HEK293 (cell line): Measurements from ENCODE around the gene LAMTOR1.
A peak's percentile ranks its signal among the peaks of the same experiment; 100 is the strongest.

Experiments used
- CTCF ChIA-PET: fragments of 350-600 bp; formaldehyde crosslinking; extraction: SDS; loops from one replicate; lab custom pipeline; 2021; ENCODE audit warnings: antibody characterized with exemption; lab: Yijun Ruan, JAX
- POLR2A ChIA-PET: fragments of 300-600 bp; formaldehyde crosslinking; extraction: SDS; loops from one replicate; lab custom pipeline; 2020; ENCODE audit warnings: antibody characterized with exemption, inconsistent platforms; lab: Yijun Ruan, JAX
- H3K27ac ChIP-seq: fragments of 200-500 bp; sonication (Bioruptor generic); 2 replicates; pipeline ENCODE4 v1.5.1; 2014; ENCODE audit warnings: low read depth, low read length, control low read depth, inconsistent platforms; ENCODE audit errors: extremely low read depth
- H3K36me3 ChIP-seq, 2 experiments: fragments of 200-500 bp in 1 of 2; sonication (Bioruptor generic) in 1 of 2; 1 replicate in 1 of 2; 2 replicates in 1 of 2; pipeline ENCODE4 v1.5.1; 2014 to 2017; ENCODE audit warnings: inconsistent platforms in 2 of 2, low read length in 2 of 2; ENCODE audit not compliant: control insufficient read depth in 2 of 2, insufficient read depth in 1 of 2
- H3K4me1 ChIP-seq: fragments of 200-500 bp; sonication (Bioruptor generic); 2 replicates; pipeline ENCODE4 v1.5.1; 2014; ENCODE audit warnings: mild to moderate bottlenecking, low read length, inconsistent platforms; ENCODE audit not compliant: control insufficient read depth, insufficient read depth
- H3K4me3 ChIP-seq: 2 replicates; pipeline ENCODE4 v1.5.1; 2011; ENCODE audit warnings: low read depth, mild to moderate bottlenecking, control low read depth, low read length, moderate library complexity
- H3K9me3 ChIP-seq: fragments of 200-500 bp; sonication (Bioruptor generic); 2 replicates; pipeline ENCODE4 v1.5.1; 2014; ENCODE audit warnings: low read depth, low read length, inconsistent platforms; ENCODE audit not compliant: control insufficient read depth, insufficient read depth
- KLF10 ChIP-seq: fragments of 450-650 bp; IDR thresholded peaks from 2 replicates; pipeline ENCODE4 v1.5.1; 2018; ENCODE audit warnings: missing biosample characterization, mild to moderate bottlenecking, missing genetic modification characterization
- KLF7 ChIP-seq: fragments of 450-650 bp; formaldehyde crosslinking; IDR thresholded peaks from 2 replicates; pipeline ENCODE4 v1.5.1; 2016; ENCODE audit warnings: missing biosample characterization, missing genetic modification characterization, borderline replicate concordance
- MZF1 ChIP-seq: fragments of 450-650 bp; formaldehyde crosslinking; IDR thresholded peaks from 2 replicates; pipeline ENCODE4 v1.5.1; 2017; ENCODE audit warnings: missing biosample characterization, missing genetic modification characterization, borderline replicate concordance
- SP7 ChIP-seq: fragments of 450-650 bp; formaldehyde crosslinking; IDR thresholded peaks from 2 replicates; pipeline ENCODE4 v1.5.1; 2016; ENCODE audit warnings: missing biosample characterization, missing genetic modification characterization
- YY2 ChIP-seq: fragments of 450-650 bp; formaldehyde crosslinking; IDR thresholded peaks from 2 replicates; pipeline ENCODE4 v1.5.1; 2016; ENCODE audit warnings: missing biosample characterization, missing genetic modification characterization
- ZBTB21 ChIP-seq: fragments of 450-650 bp; formaldehyde crosslinking; IDR thresholded peaks from 2 replicates; pipeline ENCODE4 v1.5.1; 2017; ENCODE audit warnings: missing biosample characterization, missing genetic modification characterization
- ZBTB44 ChIP-seq: fragments of 450-650 bp; IDR thresholded peaks from 2 replicates; pipeline ENCODE4 v1.5.1; 2018; ENCODE audit warnings: missing biosample characterization, mild to moderate bottlenecking, missing genetic modification characterization
- ZNF121 ChIP-seq: fragments of 450-650 bp; formaldehyde crosslinking; IDR thresholded peaks from 2 replicates; pipeline ENCODE4 v1.5.1; 2016; ENCODE audit warnings: missing biosample characterization, missing genetic modification characterization
- ZNF146 ChIP-seq: fragments of 450-650 bp; formaldehyde crosslinking; IDR thresholded peaks from 2 replicates; pipeline ENCODE4 v1.5.1; 2016; ENCODE audit warnings: missing biosample characterization, missing genetic modification characterization
- ZNF155 ChIP-seq: fragments of 450-650 bp; formaldehyde crosslinking; IDR thresholded peaks from 2 replicates; pipeline ENCODE4 v1.5.1; 2016; ENCODE audit warnings: missing biosample characterization, missing genetic modification characterization
- ZNF292 ChIP-seq: fragments of 450-650 bp; formaldehyde crosslinking; IDR thresholded peaks from 2 replicates; pipeline ENCODE4 v1.5.1; 2016; ENCODE audit warnings: low read depth, missing biosample characterization, missing genetic modification characterization, borderline replicate concordance
- ZNF302 ChIP-seq: fragments of 450-650 bp; formaldehyde crosslinking; IDR thresholded peaks from 2 replicates; pipeline ENCODE4 v1.5.1; 2016; ENCODE audit warnings: missing biosample characterization, missing genetic modification characterization, low read depth
- ZNF324 ChIP-seq: fragments of 450-650 bp; formaldehyde crosslinking; IDR thresholded peaks from 2 replicates; pipeline ENCODE4 v1.5.1; 2016; ENCODE audit warnings: missing biosample characterization, missing genetic modification characterization
- ZNF354C ChIP-seq: fragments of 450-650 bp; formaldehyde crosslinking; IDR thresholded peaks from 2 replicates; pipeline ENCODE4 v1.5.1; 2016; ENCODE audit warnings: missing biosample characterization, missing genetic modification characterization, low read depth, borderline replicate concordance
- ZNF510 ChIP-seq: fragments of 450-650 bp; formaldehyde crosslinking; IDR thresholded peaks from 2 replicates; pipeline ENCODE4 v1.5.1; 2018; ENCODE audit warnings: mild to moderate bottlenecking, missing genetic modification characterization, missing biosample characterization; ENCODE audit not compliant: insufficient replicate concordance
- ZNF610 ChIP-seq: fragments of 450-650 bp; formaldehyde crosslinking; IDR thresholded peaks from 2 replicates; pipeline ENCODE4 v1.5.1; 2016; ENCODE audit warnings: missing biosample characterization, missing genetic modification characterization, borderline replicate concordance
- ZNF626 ChIP-seq: fragments of 450-650 bp; sonication (Bioruptor Pico); formaldehyde crosslinking; IDR thresholded peaks from 2 replicates; pipeline ENCODE4 v1.5.1; 2018; ENCODE audit warnings: missing biosample characterization, missing genetic modification characterization, inconsistent platforms
- ZNF664 ChIP-seq: fragments of 450-650 bp; formaldehyde crosslinking; IDR thresholded peaks from 2 replicates; pipeline ENCODE4 v1.5.1; 2016; ENCODE audit warnings: missing biosample characterization, missing genetic modification characterization
- ZNF830 ChIP-seq: fragments of 450-650 bp; IDR thresholded peaks from 2 replicates; pipeline ENCODE4 v1.5.0; 2018; ENCODE audit warnings: missing biosample characterization, missing genetic modification characterization, low read depth, mild to moderate bottlenecking, moderate library complexity
- ZSCAN30 ChIP-seq: fragments of 450-650 bp; IDR thresholded peaks from 2 replicates; pipeline ENCODE4 v1.5.1; 2018; ENCODE audit warnings: missing biosample characterization, mild to moderate bottlenecking, missing genetic modification characterization, moderate library complexity
- TF ChIP-seq, protein P1 (sequence below): fragments of 450-650 bp; formaldehyde crosslinking; IDR thresholded peaks from 2 replicates; pipeline ENCODE4 v1.5.1; 2016; ENCODE audit warnings: missing biosample characterization, missing genetic modification characterization
- TF ChIP-seq, protein P2 (sequence below): sonication (generic); formaldehyde crosslinking; IDR thresholded peaks from 2 replicates; pipeline ENCODE4 v1.8.1; 2022; ENCODE audit warnings: mild to moderate bottlenecking, moderate library complexity, missing genetic modification reagents

The LAMTOR1 gene

DNA sequence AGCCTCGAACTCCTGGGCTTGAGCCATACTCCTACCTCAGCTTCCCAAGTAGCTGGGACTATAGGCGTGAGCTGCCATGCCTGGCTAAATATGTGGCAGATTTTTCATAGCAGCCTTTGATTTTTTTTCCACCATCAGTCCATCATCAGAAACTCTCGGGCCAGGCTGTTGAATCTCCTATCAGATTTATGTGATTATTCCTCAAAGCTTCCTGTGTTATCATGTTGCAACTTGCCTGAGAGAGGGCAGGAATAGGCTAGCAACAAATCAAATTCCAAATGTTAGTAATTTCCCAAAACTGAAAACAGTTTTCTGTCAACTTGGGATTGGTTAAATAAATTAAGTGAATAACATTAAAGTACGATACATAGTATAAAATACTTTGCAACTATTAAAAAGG is 19.0 kb downstream of the LAMTOR1 start:
- CTCF ChIA-PET: interaction anchor here (0.6 to 4.7 kb wide), 4 partner anchors 10 to 352 kb away, joined by 3 to 60 read pairs (median 3); no protein-coding TSS in a partner anchor

GRCh38 chr11:72083414-72083813 is 19.7 kb downstream of the LAMTOR1 start:
- CTCF ChIA-PET: interaction anchor here (0.8 to 4.7 kb wide), 3 partner anchors 9 to 348 kb away, joined by 3 to 60 read pairs (median 3); no protein-coding TSS in a partner anchor
- TF ChIP-seq, protein P1, sequence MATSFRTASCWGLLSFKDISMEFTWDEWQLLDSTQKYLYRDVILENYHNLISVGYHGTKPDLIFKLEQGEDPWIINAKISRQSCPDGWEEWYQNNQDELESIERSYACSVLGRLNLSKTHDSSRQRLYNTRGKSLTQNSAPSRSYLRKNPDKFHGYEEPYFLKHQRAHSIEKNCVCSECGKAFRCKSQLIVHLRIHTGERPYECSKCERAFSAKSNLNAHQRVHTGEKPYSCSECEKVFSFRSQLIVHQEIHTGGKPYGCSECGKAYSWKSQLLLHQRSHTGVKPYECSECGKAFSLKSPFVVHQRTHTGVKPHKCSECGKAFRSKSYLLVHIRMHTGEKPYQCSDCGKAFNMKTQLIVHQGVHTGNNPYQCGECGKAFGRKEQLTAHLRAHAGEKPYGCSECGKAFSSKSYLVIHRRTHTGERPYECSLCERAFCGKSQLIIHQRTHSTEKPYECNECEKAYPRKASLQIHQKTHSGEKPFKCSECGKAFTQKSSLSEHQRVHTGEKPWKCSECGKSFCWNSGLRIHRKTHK (tag by site-specific recombination): no peak
- TF ChIP-seq ZNF610 (tag by site-specific recombination): no peak
- TF ChIP-seq ZNF121 (tag by site-specific recombination): no peak
- TF ChIP-seq SP7 (tag by site-specific recombination): peak; percentile 95
- no peak for TF ChIP-seq ZNF146
- TF ChIP-seq ZNF830 (tag by site-specific recombination): no peak
- no peak for TF ChIP-seq YY2 (tag by site-specific recombination)
- no peak for TF ChIP-seq ZBTB21 (tag by site-specific recombination)
- TF ChIP-seq ZNF626: no peak
- no peak for TF ChIP-seq ZSCAN30 (tag by site-specific recombination)
- no peak for TF ChIP-seq MZF1 (tag by site-specific recombination)
- TF ChIP-seq ZNF664: peak; percentile 83
- no peak overlapping the region for H3K27ac ChIP-seq
- POLR2A ChIA-PET: no interaction called here
- peaks cover 0 to 9% of the 10 kb centered on the region in 2 experiments; a peak in 1 of 3 replicates for H3K36me3 ChIP-seq
- no peak overlapping the region for H3K4me3 ChIP-seq
- H3K9me3 ChIP-seq: no peaks in the 10 kb centered on the region
- no peaks in the 10 kb centered on the region for H3K4me1 ChIP-seq

More for the DNA sequence above, 19.0 kb downstream of the LAMTOR1 start:
- Histone ChIP-seq H3K36me3 (peaks cover 0 to 16% of the 10 kb centered on the region in 2 experiments; a peak in 1 of 3 replicates), H3K4me1 (no peaks in the 10 kb centered on the region), H3K27ac (no peak overlapping the region)
- TF ChIP-seq ZBTB44 (tag by site-specific recombination) (no peak), ZNF292 (no peak), ZNF155 (no peak), KLF10 (no peak), ZNF510 (tag by site-specific recombination) (no peak), ZNF324 (tag by site-specific recombination) (no peak), ZNF354C (no peak), ZNF302 (tag by site-specific recombination) (no peak), KLF7 (tag by site-specific recombination) (no peak)
- TF ChIP-seq, protein P2, sequence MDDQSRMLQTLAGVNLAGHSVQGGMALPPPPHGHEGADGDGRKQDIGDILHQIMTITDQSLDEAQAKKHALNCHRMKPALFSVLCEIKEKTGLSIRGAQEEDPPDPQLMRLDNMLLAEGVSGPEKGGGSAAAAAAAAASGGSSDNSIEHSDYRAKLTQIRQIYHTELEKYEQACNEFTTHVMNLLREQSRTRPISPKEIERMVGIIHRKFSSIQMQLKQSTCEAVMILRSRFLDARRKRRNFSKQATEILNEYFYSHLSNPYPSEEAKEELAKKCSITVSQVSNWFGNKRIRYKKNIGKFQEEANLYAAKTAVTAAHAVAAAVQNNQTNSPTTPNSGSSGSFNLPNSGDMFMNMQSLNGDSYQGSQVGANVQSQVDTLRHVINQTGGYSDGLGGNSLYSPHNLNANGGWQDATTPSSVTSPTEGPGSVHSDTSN (CRISPR knock-in tag): no peak
- TF ChIP-seq, all 188 proteins: peak for 0
- Histone ChIP-seq H3K4me3 (no peak overlapping the region), H3K9me3 (no peaks in the 10 kb centered on the region)
- POLR2A ChIA-PET: no interaction called here
